Measurements from ENCODE around the gene PNKP. TPM values are rescaled to one million over a fixed set of nuclear protein-coding genes. Genes with fewer than 3 reads are reported as not detected.
A peak's percentile ranks its signal among the peaks of the same experiment; 100 is the strongest.

The PNKP gene
- total RNA-seq, 2 donors from 2014 or later = 29.2 to 32.5 TPM

- H3K4me3 ChIP-seq = no peak overlapping the region
- H3K36me3 ChIP-seq = peaks cover 4% of the 10 kb centered on the region
- TF ChIP-seq, protein P1, sequence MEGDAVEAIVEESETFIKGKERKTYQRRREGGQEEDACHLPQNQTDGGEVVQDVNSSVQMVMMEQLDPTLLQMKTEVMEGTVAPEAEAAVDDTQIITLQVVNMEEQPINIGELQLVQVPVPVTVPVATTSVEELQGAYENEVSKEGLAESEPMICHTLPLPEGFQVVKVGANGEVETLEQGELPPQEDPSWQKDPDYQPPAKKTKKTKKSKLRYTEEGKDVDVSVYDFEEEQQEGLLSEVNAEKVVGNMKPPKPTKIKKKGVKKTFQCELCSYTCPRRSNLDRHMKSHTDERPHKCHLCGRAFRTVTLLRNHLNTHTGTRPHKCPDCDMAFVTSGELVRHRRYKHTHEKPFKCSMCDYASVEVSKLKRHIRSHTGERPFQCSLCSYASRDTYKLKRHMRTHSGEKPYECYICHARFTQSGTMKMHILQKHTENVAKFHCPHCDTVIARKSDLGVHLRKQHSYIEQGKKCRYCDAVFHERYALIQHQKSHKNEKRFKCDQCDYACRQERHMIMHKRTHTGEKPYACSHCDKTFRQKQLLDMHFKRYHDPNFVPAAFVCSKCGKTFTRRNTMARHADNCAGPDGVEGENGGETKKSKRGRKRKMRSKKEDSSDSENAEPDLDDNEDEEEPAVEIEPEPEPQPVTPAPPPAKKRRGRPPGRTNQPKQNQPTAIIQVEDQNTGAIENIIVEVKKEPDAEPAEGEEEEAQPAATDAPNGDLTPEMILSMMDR (IDR thresholded peaks at IDR 0.05) = no peak
- no peak overlapping the region for H3K27ac ChIP-seq
- no peaks in the 10 kb centered on the region for H3K27me3 ChIP-seq
- H3K4me1 ChIP-seq = peaks cover 0 to 13% of the 10 kb centered on the region in 2 donors
- no peaks in the 10 kb centered on the region for H3K9me3 ChIP-seq
- DNase-seq (ENCODE audit: low spot score) = no peak
Observed at GRCh38 chr19:49891393-49891792, 24.0 kb upstream of the PNKP start.

DNA sequence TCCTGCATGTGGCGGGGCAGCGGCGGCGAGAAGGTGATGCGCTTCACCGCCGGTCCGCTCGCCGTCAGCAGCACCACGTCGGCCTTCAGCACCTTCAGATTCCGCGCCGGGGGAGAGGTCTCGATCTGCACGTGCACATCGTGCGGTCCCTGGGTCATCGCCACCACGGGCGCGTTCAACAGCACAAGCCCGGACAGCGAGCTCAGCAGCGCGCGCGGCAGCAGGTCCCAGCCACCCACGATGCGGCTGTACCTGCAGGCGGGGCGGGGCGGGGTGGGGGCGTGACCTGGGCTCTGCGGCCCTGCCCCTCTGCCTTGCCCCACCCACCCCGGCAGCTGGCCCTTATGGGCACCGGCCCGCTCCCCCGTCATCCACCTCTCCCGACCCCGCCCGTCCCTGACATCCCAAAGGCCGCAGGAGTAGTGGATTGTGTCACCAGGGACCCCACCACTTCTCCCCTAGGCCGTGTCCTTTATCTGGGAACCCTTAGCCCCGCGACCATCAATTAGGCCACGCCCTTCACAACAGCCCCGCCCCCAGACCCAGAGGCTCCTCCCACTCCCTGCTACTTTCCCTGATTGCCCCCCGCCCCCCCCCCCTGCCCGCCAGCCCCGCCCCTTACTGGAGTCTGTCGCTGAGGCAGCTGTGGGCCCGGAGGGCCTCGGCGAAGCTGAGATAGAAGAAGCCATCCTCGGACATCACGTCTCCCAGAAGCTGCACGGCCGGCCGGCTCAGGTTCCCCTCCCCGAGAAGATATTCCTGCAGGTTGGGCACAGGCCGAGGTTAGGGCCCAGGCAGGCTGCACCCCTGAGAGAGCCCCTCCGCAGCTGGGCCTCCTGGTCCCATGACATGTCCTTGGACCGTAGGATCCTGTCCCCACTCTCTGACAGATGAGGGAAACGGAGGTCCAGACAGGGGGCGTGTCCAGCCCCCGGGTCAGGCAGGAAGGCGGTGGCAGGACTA lies 23.3 kb upstream of the PNKP start:
- TF ChIP-seq, protein P1 (IDR thresholded peaks at IDR 0.05) = peak in 1 of 2 donors; percentile 34
- H3K27ac ChIP-seq = no peak overlapping the region
- H3K27me3 ChIP-seq = no peaks in the 10 kb centered on the region
- H3K4me1 ChIP-seq = peaks cover 0 to 13% of the 10 kb centered on the region in 2 donors
- peak overlapping the region in 1 of 2 donors; percentile 30 for H3K4me3 ChIP-seq
- no peak for DNase-seq (ENCODE audit: low spot score)
- no peaks in the 10 kb centered on the region for H3K9me3 ChIP-seq
- H3K36me3 ChIP-seq = peaks cover 4% of the 10 kb centered on the region

GRCh38 chr19:49889687-49890348 lies 22.4 kb upstream of the PNKP start:
- H3K4me3 ChIP-seq = peak overlapping the region in 1 of 2 donors; percentile 30
- no peaks in the 10 kb centered on the region for H3K27me3 ChIP-seq
- no peaks in the 10 kb centered on the region for H3K9me3 ChIP-seq
- TF ChIP-seq, protein P1 (IDR thresholded peaks at IDR 0.05) = peak; percentile 56 to 86
- H3K36me3 ChIP-seq = peaks cover 8% of the 10 kb centered on the region
- peaks cover 0 to 13% of the 10 kb centered on the region in 2 donors for H3K4me1 ChIP-seq
- no peak overlapping the region for H3K27ac ChIP-seq
- peak; percentile 76 for DNase-seq (ENCODE audit: low spot score)

DNA sequence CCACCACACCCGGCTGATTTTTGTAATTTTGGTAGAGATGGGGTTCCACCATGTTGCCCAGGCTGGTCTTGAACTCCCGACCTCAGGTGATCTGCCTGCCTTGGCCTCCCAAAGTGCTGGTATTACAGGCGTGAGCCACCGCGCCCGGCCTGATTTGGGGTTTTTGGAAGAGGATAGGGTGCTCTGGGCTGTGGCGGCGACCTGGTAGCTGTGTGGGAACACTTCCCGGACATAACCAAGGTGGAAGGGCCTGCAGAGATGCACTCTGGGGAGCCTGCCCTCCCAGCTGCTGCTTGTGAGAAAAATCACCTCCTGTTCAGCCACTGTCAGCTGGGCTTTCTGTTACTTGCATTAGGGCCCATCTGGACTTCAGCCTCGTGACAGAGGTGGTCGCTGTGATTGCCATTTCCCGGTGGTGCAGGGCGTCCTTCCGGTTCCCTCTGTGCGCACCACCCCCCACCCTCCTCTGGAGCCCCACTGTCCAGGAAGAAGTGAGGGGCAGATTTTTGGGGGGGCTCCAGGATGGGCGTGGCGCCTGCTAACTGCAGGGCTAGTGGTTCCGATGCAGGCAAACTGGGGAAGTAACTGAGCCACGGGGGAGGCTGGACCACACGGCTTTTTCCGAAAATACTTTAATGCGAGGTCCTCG lies 21.8 kb upstream of the PNKP start:
- no peak overlapping the region for H3K4me3 ChIP-seq
- peaks cover 0 to 13% of the 10 kb centered on the region in 2 donors for H3K4me1 ChIP-seq
- TF ChIP-seq, protein P1 (IDR thresholded peaks at IDR 0.05) = no peak
- H3K27ac ChIP-seq = no peak overlapping the region
- no peaks in the 10 kb centered on the region for H3K27me3 ChIP-seq
- no peak for DNase-seq (ENCODE audit: low spot score)
- peaks cover 14% of the 10 kb centered on the region for H3K36me3 ChIP-seq
- no peaks in the 10 kb centered on the region for H3K9me3 ChIP-seq

GRCh38 chr19:49888510-49888824 lies 21.1 kb upstream of the PNKP start:
- peaks cover 21% of the 10 kb centered on the region for H3K36me3 ChIP-seq

More at GRCh38 chr19:49888510-49888824, 21.1 kb upstream of the PNKP start:
- peaks cover 0 to 13% of the 10 kb centered on the region in 2 donors for H3K4me1 ChIP-seq
- no peaks in the 10 kb centered on the region for H3K27me3 ChIP-seq
- no peak overlapping the region for H3K27ac ChIP-seq
- no peak for DNase-seq (ENCODE audit: low spot score)
- H3K9me3 ChIP-seq = no peaks in the 10 kb centered on the region
- TF ChIP-seq, protein P1 (IDR thresholded peaks at IDR 0.05) = no peak
- H3K4me3 ChIP-seq = no peak overlapping the region

All from right atrium auricular region (tissue), 2 donors.